H1 (cell line): ENCODE data around the gene TAF4. TPM values are rescaled to one million over a fixed set of nuclear protein-coding genes. Genes with fewer than 3 reads are reported as not detected.

Source experiments
- BCL11A ChIP-seq, 2 experiments: IDR thresholded peaks; one replicate each; pipeline ENCODE4 v1.6.1; 2011; ENCODE audit warnings: low read depth in 2 of 2, low read length in 2 of 2, mild to moderate bottlenecking in 2 of 2
- CTCF ChIP-seq, 3 experiments: IDR thresholded peaks; 1 replicate in 2 of 3; 2 replicates in 1 of 3; pipeline versions ENCODE4 v1.5.1 to v1.6.1; 2011; ENCODE audit warnings: low read length in 3 of 3, mild to moderate bottlenecking in 3 of 3, inconsistent platforms in 2 of 3, low read depth in 1 of 3, moderate library complexity in 1 of 3; ENCODE audit not compliant: insufficient read depth in 1 of 3; ENCODE audit errors: control extremely low read depth in 1 of 3
- POU5F1 ChIP-seq: IDR thresholded peaks from 2 replicates; pipeline ENCODE4 v1.6.1; 2011; ENCODE audit warnings: low read depth, mild to moderate bottlenecking, low read length, moderate library complexity
- polyA plus RNA-seq, 7 experiments: library from polyadenylated mRNA; depleted of rRNA in 3 of 7; stranded (reverse) in 5 of 7; unstranded in 2 of 7; fragments of >200 nt in 5 of 7; fragments of 200-250 nt in 2 of 7; gene quantifications; 1 replicate in 5 of 7; 2 replicates in 1 of 7; 4 replicates in 1 of 7; pipeline versions ENCODE4 v1.2.1 to v1.2.3, GENCODE V29; 2011 to 2013; ENCODE audit warnings: missing spikeins in 2 of 7, mixed read lengths in 2 of 7
- total RNA-seq: library from RNA; stranded (reverse); fragmentation: NEBNext Ultra II Directional; extraction: Animal tissue kit (Norgen Biotek cat#: 25700); gene quantifications from 2 replicates; pipeline ENCODE4 v1.2.1, GENCODE V29; 2021

TAF4 gene
- total and polyA plus RNA-seq, 2 of the 8 experiments (the other 6 are each of a cell fraction or from before 2014, with no cell fraction given), result 16.0 to 30.1 TPM

- TF ChIP-seq CTCF (IDR thresholded peaks at IDR 0.05; ENCODE audit: control extremely low read depth in 1 of 3, insufficient read depth in 1 of 3, low read depth in 1 of 3, low read length in 3 of 3), result no peak
- no peak for TF ChIP-seq POU5F1
- TF ChIP-seq BCL11A (IDR thresholded peaks at IDR 0.05; ENCODE audit: low read depth in 2 of 2, low read length in 2 of 2), result no peak
Measured at GRCh38 chr20:62059401-62059800, 6.3 kb downstream of the TAF4 start (continued).
